ENCODE results near the gene DMD.

GRCh38 chrX:32562261-32562660 is 649.1 kb downstream of the DMD start:
- TF ChIP-seq CTCF (IDR thresholded peaks at IDR 0.05; ENCODE audit: control extremely low read depth in 1 of 3, insufficient read depth in 1 of 3, low read depth in 1 of 3, low read length in 3 of 3) (no peak), POLR2A (IDR thresholded peaks at IDR 0.05; ENCODE audit: control extremely low read depth in 1 of 2, low read depth in 2 of 2, low read length in 2 of 2) (no peak), EP300 (IDR thresholded peaks at IDR 0.05; ENCODE audit: borderline replicate concordance in 1 of 2, low read depth in 2 of 2, low read length in 2 of 2) (no peak), USF2 (IDR thresholded peaks at IDR 0.05; ENCODE audit: low read length) (no peak), JUN (IDR thresholded peaks at IDR 0.05; ENCODE audit: low read depth, low read length) (no peak), MAFK (IDR thresholded peaks at IDR 0.05; ENCODE audit: low read depth, low read length) (no peak), SP4 (IDR thresholded peaks at IDR 0.05; ENCODE audit: low read length) (no peak), ASH2L (IDR thresholded peaks at IDR 0.05; ENCODE audit: low read length) (no peak)

Data from H1 (cell line).